Myocyte (in vitro differentiated cells): Measurements from ENCODE around the gene NHERF2. TPM values are rescaled to one million over a fixed set of nuclear protein-coding genes. Genes with fewer than 3 reads are reported as not detected.
A peak's percentile ranks its signal among the peaks of the same experiment; 100 is the strongest.

Experiments used
- DNase-seq: peaks from one replicate; pipeline ENCODE4 v3.0.0-alpha.2; 2012; ENCODE audit warnings: low read depth
- total RNA-seq: library from RNA; depleted of rRNA; stranded (reverse); fragments of >200 nt; gene quantifications from 2 replicates; pipeline ENCODE4 v1.2.3, GENCODE V29; 2014

NHERF2 gene
- total RNA-seq, 1 donor from 2014 or later: 38.1 TPM

GRCh38 chr16:2038382-2039231 is 11.9 kb downstream of the NHERF2 start:
- DNase-seq: no peak

GRCh38 chr16:2039274-2040031 is 12.8 kb downstream of the NHERF2 start:
- peak; percentile 67 for DNase-seq

DNA sequence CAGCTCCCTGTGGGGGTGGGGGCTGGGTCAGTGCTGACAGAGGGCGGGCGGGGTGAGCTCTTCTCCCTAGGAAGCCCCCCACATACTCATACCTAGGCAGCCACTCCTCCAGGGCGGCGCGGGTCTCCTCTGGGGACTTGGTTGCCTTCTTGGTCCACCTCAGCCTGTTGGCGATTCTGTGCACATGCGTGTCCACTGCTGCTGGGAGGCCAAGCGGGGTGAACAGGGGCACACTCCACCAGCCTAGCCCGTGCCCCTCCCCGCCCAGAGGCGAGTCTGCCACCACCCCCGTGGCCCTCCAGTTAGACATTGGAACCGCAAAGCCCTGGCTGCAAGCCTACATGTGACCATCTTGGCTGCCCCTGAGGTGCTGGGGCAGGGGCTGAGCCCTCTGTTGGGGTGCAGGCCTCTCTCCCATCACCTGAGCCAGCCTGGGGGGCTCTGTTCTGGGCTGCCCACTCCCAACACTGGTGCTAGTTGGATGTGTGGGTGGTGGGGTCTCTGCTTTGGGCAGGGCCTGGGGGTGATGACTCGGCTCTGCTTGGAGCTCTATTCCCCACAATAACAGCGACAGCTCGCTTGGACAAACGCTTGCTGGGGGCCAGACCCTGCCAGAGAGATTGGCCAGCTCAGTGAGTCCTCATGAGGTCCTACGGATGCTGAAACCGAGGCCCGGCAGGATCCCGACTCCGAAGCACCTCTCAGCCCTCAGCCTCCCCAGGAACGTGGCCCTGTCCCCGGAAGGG is 13.5 kb downstream of the NHERF2 start:
- no peak for DNase-seq

- peak; percentile 94 for DNase-seq
These were observed 14.3 kb downstream of the NHERF2 start for GRCh38 chr16:2040787-2041522.

GRCh38 chr16:2042171-2042985 is 15.7 kb downstream of the NHERF2 start:
- DNase-seq: peak; percentile 83

GRCh38 chr16:2042986-2043666 is 16.4 kb downstream of the NHERF2 start:
- DNase-seq: no peak

DNA sequence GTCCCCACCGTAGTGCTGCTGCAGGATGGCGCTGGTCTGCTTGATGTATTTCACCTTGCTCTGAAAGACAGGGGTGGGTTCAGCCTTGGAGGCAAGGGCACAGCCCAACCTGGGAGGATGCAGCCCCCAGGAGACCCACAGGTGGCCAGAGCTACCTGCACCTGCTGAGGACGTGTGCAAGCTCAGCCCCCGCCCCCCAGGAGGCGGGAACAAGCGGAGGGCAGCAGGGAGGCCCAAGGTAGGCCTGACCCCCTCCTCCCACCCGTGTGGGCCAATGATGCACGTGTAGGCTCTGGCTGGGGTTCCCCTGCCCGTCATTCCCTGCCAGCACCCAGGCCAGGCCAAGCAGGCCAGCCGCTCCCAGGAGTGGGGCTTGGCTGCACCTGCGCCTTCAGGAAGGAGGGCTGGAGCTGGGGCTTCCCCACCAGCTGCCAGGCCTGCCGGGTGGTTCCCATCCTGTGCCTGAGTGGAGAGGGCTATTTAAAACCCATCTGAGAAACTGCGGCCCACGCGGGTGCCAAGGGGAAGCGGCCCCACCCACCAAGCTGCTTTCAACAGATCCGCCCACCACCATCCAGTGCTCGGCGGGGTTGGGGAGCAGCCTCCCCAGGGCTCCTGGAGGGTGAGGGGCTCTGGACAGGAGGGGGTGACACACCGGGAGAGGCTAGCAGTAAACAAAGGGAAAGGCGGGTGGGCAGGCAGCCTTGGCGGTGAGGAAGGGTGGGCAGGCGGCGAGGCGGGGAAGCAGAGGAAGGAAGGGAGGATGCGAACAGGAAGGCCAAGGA is 17.2 kb downstream of the NHERF2 start:
- DNase-seq: peak; percentile 68

- DNase-seq: no peak
These were observed 17.8 kb downstream of the NHERF2 start for GRCh38 chr16:2044541-2044940.

DNA sequence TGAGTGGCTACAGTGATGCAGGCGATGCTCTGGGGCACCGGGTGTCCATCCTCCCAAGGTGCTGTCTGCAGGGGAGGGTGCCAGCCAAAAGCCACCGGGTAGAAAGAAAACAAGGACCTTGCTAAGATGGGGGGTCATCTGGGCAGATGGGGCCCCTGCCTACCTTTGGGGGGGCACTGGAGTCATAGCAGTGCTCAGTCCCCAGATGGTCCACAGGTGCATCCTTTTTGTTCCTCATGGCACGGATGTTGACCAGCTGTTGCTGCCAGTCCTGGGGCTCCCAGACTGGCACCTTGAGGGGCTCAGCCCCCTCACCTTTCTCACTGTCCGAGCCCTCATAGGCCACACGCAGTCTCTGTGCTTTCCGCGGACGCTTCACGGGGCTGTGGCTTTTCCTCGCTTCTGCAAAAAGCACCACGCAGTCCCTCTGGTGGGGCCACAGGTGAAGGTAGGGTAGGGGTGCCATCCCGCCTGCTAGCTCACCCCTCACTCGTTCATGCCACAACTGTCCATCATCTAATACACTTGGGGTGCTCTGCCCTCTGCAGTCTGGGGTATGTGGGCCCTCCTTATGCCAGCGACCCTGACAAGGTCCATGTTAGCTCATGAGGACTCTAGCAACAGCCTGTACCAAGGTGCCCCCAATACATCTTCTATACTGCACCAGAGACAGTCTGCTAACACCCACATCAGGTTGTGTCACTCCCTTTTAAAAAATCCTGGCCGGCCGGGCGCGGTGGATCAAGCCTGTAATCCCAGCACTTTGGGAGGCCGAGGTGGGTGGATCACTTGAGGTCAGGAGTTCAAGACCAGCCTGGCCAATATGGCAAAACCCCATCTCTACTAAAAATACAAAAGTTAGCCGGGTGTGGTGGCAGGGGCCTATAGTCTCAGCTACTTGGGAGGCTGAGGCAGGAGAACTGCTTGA is 19.5 kb downstream of the NHERF2 start:
- no peak for DNase-seq

DNA sequence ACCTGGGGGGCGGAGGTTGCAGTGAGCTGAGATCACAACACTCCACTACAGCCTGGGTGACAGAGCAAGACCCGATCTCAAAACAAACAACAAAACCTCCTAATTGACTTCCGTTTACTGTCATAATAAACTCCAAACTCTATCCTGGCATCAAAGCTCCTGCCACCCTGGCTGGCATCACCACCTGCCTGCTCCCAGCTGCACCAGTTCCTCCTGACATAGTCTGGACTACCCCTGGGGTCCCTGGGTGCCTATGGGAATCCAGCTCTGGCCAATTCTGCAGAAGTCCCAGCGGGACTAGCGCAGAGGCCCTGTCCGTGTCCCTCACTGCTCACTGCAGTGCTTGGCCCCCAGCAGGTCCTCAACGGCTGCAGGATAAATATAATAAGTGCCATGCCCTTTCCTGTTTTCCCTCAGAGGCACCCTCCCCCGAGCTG is 20.2 kb downstream of the NHERF2 start:
- DNase-seq: no peak

DNA sequence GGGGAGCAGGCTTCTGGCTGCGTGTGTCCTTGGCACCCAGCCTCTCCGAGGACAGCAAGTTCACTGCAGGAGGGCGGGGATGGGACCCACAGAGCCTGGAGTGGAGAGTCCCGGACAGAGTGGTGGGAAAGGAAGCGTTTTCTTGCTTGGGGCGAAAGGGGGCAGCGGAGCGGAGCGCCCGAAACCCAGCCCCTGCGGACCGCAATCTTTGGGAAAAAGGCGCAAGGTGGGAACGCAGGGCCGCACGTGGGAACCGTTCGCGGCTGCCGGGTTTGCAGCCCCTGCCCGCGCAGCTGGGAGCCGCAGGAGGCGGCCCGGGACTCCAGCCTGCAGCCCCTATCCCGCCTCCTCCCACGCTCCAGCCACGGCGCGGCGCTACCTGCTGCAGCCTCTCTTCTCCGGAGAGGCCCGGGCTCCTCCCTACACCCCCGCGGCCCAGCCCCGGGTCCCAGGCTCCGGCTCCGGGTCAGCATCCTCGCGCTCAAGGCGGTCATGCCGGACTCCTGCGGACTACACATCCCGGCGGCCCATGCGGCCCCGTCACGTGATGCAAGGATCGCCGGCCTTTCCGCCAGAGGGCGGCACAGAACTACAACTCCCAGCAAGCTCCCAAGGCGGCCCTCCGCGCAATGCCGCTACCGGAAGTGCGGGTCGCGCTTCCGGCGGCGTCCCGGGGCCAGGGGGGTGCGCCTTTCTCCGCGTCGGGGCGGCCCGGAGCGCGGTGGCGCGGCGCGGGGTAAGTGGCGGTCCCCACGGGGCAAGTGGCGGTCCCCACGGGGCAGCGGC is 20.8 kb downstream of the NHERF2 start, which contains the start of the genes NTHL1 and TSC2:
Gene NTHL1, minus strand, starts transcription at position 505 of the 786 bp plus-strand sequence. Its CDS starts 11 bp downstream, at position 494.
Gene TSC2, plus strand, starts transcription at position 656 of the 786 bp plus-strand sequence. CDS start 631 bp downstream, outside the sequence.
- peak; percentile 95 for DNase-seq

DNA sequence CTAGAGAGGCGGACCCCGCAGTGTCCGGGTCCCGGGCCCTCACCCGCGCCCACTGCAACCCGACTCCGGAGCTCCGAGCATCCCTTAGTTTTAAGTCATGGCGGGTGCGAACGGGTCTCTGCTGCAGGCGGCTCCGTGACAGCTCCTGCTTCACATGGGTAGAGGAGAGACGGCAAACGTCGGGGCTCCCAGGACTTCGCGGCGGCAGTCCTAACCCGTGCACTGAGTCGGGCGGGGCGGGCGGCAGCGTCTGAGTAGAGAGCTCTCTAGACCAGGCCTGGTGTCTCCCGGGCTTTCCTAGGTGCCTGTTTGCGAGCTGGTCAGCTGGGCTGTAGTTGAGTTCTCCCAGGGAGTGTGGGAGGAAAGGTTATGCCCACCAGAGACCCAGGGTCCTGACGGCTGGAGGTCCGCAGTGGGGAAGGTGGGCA is 21.4 kb downstream of the NHERF2 start:
- no peak for DNase-seq

DNA sequence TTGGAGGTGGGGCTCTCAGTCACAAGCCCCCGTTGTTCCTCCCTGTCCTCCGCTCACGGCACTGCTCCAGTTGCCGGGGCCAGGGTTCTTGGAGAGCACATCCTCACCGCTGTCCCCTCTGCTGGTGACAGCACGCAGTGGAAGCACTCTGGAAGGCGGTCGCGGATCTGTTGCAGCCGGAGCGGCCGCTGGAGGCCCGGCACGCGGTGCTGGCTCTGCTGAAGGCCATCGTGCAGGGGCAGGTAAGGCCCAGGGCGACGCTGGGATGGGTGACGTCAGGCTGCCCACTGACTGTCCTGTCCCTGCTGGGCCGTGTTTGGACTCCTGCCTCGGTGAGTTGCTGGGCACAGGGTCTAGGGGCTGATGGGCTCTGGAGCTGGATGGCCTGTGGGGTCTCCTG is 26.5 kb downstream of the NHERF2 start:
- DNase-seq: no peak

GRCh38 chr16:2053897-2054296 is 27.2 kb downstream of the NHERF2 start:
- no peak for DNase-seq

DNA sequence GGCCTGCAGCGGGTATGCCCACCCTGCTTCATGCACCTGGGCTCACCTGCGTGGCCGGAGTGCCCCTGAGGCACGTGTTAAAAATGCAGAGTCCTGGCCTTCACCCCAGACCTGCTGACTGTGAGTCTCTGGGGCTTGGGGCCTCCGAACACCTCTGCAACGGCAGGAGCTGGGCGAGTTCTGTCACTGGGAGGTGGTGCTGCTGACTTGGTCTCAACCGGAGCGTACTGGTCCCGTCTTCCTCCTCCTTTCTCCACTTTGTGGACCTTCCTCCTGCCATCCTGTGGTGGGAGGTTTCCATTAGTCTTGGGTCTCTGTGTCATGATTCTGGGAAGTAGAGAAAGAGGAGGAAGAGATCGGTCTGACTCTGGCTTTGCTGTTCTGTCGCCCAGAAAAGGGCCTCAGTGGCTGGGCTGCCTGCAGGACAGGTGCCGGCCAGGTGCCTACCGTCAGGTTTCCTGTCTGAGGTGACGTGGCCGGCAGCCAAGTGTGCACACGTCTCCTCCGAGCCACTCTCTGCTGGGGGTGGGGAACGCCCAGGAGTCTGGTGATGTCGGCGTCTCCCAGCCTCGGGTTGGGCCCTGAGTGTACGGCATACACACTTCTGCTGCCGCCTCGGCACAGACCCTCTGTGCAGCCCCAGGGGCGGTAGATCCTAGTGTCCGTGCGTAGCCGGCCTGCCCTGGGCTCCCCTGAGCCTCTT is 28.0 kb downstream of the NHERF2 start:
- no peak for DNase-seq

DNA sequence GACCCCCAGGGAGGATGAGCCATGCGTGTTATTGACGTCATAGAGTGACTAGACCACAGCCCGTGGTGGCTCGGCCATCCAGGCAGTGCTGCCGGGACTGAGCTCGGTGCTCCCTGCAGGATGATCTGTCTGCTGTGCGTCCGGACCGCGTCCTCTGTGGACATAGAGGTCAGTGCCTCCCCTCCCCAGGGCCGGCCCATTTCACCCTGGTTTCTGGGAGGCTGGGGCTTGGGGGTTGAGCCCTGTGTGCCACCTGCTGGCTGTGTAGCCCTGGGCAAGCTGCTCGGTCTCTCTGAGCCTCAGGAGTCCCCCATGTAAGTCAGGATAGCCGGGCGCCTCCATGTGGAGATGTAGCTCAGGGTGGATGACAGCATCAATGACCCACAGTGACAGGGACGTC is 29.4 kb downstream of the NHERF2 start:
- DNase-seq: peak; percentile 18
